Neural cell (in vitro differentiated cells): ENCODE measurements around the gene VAT1L. TPM values are rescaled to one million over a fixed set of nuclear protein-coding genes. Genes with fewer than 3 reads are reported as not detected.

Experiments used
- H2AFZ ChIP-seq: fragments of 200-600, 300-800 bp; sonication (generic), shearing (Covaris generic); 2 replicates; pipeline ENCODE4 v1.6.0; 2014; ENCODE audit warnings: low read depth, mild to moderate bottlenecking, antibody characterized with exemption, low read length, moderate library complexity
- H3F3A ChIP-seq: fragments of 200-600 bp; shearing (Covaris generic); 2 replicates; pipeline ENCODE4 v1.6.1; 2016; ENCODE audit warnings: mild to moderate bottlenecking, moderate library complexity, mixed read lengths, antibody characterized with exemption, low read length; ENCODE audit not compliant: insufficient read depth, poor library complexity, severe bottlenecking
- H3K27ac ChIP-seq: fragments of 200-600, 300-800 bp; sonication (generic), shearing (Covaris generic); 2 replicates; pipeline ENCODE4 v1.5.1; 2014; ENCODE audit warnings: mild to moderate bottlenecking, low read length, moderate library complexity
- H3K27me3 ChIP-seq: fragments of 300-800, 200-600 bp; sonication (generic), shearing (Covaris generic); 2 replicates; pipeline ENCODE4 v1.6.0; 2014; ENCODE audit warnings: mild to moderate bottlenecking, low read depth, low read length, moderate library complexity; ENCODE audit not compliant: insufficient read depth
- H3K36me3 ChIP-seq: fragments of 300-800, 200-600 bp; sonication (generic), shearing (Covaris generic); 2 replicates; pipeline ENCODE4 v1.5.1; 2014; ENCODE audit warnings: mild to moderate bottlenecking, antibody characterized with exemption, low read length, moderate library complexity; ENCODE audit not compliant: insufficient read depth
- H3K4me2 ChIP-seq: fragments of 300-800, 200-600 bp; sonication (generic), shearing (Covaris generic); 2 replicates; pipeline ENCODE4 v1.6.0; 2014; ENCODE audit warnings: mild to moderate bottlenecking, low read length
- H3K4me3 ChIP-seq: fragments of 300-800, 200-600 bp; sonication (generic), shearing (Covaris generic); 2 replicates; pipeline ENCODE4 v1.5.1; 2014; ENCODE audit warnings: mild to moderate bottlenecking, low read length, moderate library complexity
- H3K79me2 ChIP-seq: fragments of 200-600 bp; shearing (Covaris generic); replicated peaks from 2 replicates; pipeline ENCODE4 v1.6.0; 2014; ENCODE audit warnings: mild to moderate bottlenecking, low read length, moderate library complexity; ENCODE audit not compliant: insufficient read depth
- H3K9ac ChIP-seq: fragments of 300-800, 200-600 bp; sonication (generic), shearing (Covaris generic); 2 replicates; pipeline ENCODE4 v1.6.1; 2016; ENCODE audit warnings: mild to moderate bottlenecking, low read length, mixed read lengths
- H3K9me2 ChIP-seq: fragments of 200-600 bp; shearing (Covaris generic); 2 replicates; pipeline ENCODE4 v1.6.1; 2016; ENCODE audit warnings: mild to moderate bottlenecking, low read length, mixed read lengths; ENCODE audit not compliant: insufficient read depth
- H3K9me3 ChIP-seq: fragments of 200-600, 300-800 bp; sonication (generic), shearing (Covaris generic); 2 replicates; pipeline ENCODE4 v1.6.1; 2016; ENCODE audit warnings: mild to moderate bottlenecking, mixed run types, low read length, moderate library complexity, mixed read lengths
- H4K20me1 ChIP-seq: fragments of 200-600 bp; shearing (Covaris generic); 2 replicates; pipeline ENCODE4 v1.6.1; 2016; ENCODE audit warnings: mild to moderate bottlenecking, mixed run types; ENCODE audit not compliant: insufficient read depth
- CTCF ChIP-seq: fragments of 450-650 bp; IDR thresholded peaks from 2 replicates; pipeline ENCODE4 v1.5.1; 2014; ENCODE audit warnings: antibody characterized with exemption, mild to moderate bottlenecking, moderate library complexity; ENCODE audit not compliant: poor library complexity, severe bottlenecking
- EP300 ChIP-seq: fragments of 450-650 bp; conservative IDR thresholded peaks from 2 replicates; pipeline ENCODE4 v1.6.1; 2014; ENCODE audit warnings: antibody characterized with exemption, mild to moderate bottlenecking, moderate library complexity; ENCODE audit not compliant: poor library complexity, severe bottlenecking
- EZH2 ChIP-seq: fragments of 200-600, 300-800 bp; shearing (Covaris generic), sonication (generic); IDR thresholded peaks from 2 replicates; pipeline ENCODE4 v1.6.1; 2014; ENCODE audit warnings: antibody characterized with exemption, low read length, borderline replicate concordance, mild to moderate bottlenecking; ENCODE audit not compliant: insufficient read depth, poor library complexity, severe bottlenecking
- MXI1 ChIP-seq: fragments of 450-650 bp; conservative IDR thresholded peaks from 2 replicates; pipeline ENCODE4 v1.6.1; 2014; ENCODE audit warnings: antibody characterized with exemption, mild to moderate bottlenecking; ENCODE audit not compliant: poor library complexity, severe bottlenecking
- POLR2AphosphoS5 ChIP-seq: IDR thresholded peaks from 2 replicates; pipeline ENCODE4 v1.6.1; 2012
- RAD21 ChIP-seq: fragments of 450-650 bp; conservative IDR thresholded peaks from 2 replicates; pipeline ENCODE4 v1.6.1; 2014; ENCODE audit warnings: antibody characterized with exemption, mild to moderate bottlenecking, moderate library complexity
- REST ChIP-seq: IDR thresholded peaks from 2 replicates; pipeline ENCODE4 v1.6.1; 2012; ENCODE audit warnings: borderline replicate concordance
- SMC3 ChIP-seq: fragments of 450-650 bp; conservative IDR thresholded peaks from 2 replicates; pipeline ENCODE4 v1.6.1; 2014; ENCODE audit warnings: antibody characterized with exemption, mild to moderate bottlenecking, moderate library complexity; ENCODE audit not compliant: poor library complexity
- TAF1 ChIP-seq: IDR thresholded peaks from 2 replicates; pipeline ENCODE4 v1.6.1; 2012; ENCODE audit warnings: low read depth
- polyA plus RNA-seq: library from polyadenylated mRNA; depleted of rRNA; stranded (reverse); fragments of >200 nt; gene quantifications from 2 replicates; pipeline ENCODE4 v1.2.3, GENCODE V29; 2014

VAT1L gene
- polyA plus RNA-seq, 1 donor from 2014 or later: 54.5 TPM

DNA sequence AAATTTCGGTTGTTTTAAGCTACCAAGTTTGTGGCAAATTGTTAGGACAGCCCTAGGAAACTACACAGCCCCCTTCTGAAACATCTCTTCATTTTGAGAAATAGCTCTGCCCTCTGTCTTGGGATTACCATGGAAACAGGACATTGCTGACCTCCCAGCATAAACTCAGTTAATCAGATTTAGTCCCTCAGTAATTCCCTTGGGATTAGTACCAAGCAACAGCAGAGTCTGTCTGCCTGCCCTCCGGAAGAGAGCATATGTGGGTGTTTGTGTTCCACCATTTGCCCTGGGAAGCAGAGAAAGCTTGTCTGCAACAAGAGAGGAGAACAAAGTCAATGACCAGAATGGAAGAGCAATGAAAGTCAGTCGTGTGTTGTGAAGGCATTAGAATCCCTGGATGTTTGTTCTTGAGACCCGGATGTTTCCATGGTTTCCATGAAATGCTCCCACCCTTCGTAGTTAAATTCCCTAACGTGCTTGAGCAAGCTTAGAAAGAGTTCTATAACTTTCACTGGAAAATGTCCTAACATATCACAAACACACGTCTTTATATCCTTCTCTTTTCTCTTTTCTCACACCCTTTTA lies 39.9 kb upstream of the VAT1L start:
- H4K20me1 ChIP-seq: no peaks in the 10 kb centered on the region
- H3K4me3 ChIP-seq: no peak overlapping the region
- no peak overlapping the region for H3K27ac ChIP-seq
- no peak overlapping the region for H3K4me2 ChIP-seq
- no peaks in the 10 kb centered on the region for H3K27me3 ChIP-seq
- H2AFZ ChIP-seq: no peak overlapping the region
- H3F3A ChIP-seq: no peaks in the 10 kb centered on the region
- H3K36me3 ChIP-seq: no peaks in the 10 kb centered on the region
- no peaks in the 10 kb centered on the region for H3K9me3 ChIP-seq
- no peaks in the 10 kb centered on the region for H3K79me2 ChIP-seq
- H3K9ac ChIP-seq: no peak overlapping the region
- TF ChIP-seq EP300: no peak
- TF ChIP-seq SMC3: no peak
- no peak for TF ChIP-seq POLR2AphosphoS5
- no peak for TF ChIP-seq REST
- no peak for TF ChIP-seq CTCF
- TF ChIP-seq EZH2: no peak
- TF ChIP-seq TAF1: no peak
- no peak for TF ChIP-seq MXI1
- no peak for TF ChIP-seq RAD21
- H3K9me2 ChIP-seq: no peaks in the 10 kb centered on the region

- no peaks in the 10 kb centered on the region for H3F3A ChIP-seq
Observed at GRCh38 chr16:77749415-77749814, 38.9 kb upstream of the VAT1L start.

More at GRCh38 chr16:77749415-77749814, 38.9 kb upstream of the VAT1L start:
- H3K27me3 ChIP-seq: no peaks in the 10 kb centered on the region
- no peak overlapping the region for H3K4me2 ChIP-seq
- no peaks in the 10 kb centered on the region for H3K79me2 ChIP-seq
- no peak overlapping the region for H3K9ac ChIP-seq
- no peak overlapping the region for H2AFZ ChIP-seq
- no peaks in the 10 kb centered on the region for H3K9me3 ChIP-seq
- no peak overlapping the region for H3K4me3 ChIP-seq
- no peaks in the 10 kb centered on the region for H3K36me3 ChIP-seq
- no peak overlapping the region for H3K27ac ChIP-seq
- H4K20me1 ChIP-seq: no peaks in the 10 kb centered on the region
- TF ChIP-seq TAF1 (no peak), REST (no peak), CTCF (no peak), MXI1 (no peak), EZH2 (no peak)
- H3K9me2 ChIP-seq: no peaks in the 10 kb centered on the region
